Mononuclear cell (primary cell): Measurements from ENCODE around the gene ELOVL3. TPM values are rescaled to one million over a fixed set of nuclear protein-coding genes. Genes with fewer than 3 reads are reported as not detected.
"Not testable (repeated sequence)": the region's sequence is repeated elsewhere in the genome, so short reads cannot be mapped to it uniquely, and the experiment has no call there.

Experiments used
- H3K27me3 ChIP-seq: 2 replicates; pipeline ENCODE4 v1.6.0; 2011; ENCODE audit warnings: low read length, control low read depth; ENCODE audit not compliant: insufficient read depth
- H3K4me1 ChIP-seq: 2 replicates; pipeline ENCODE4 v1.5.1; 2011; ENCODE audit warnings: mild to moderate bottlenecking, low read length, control low read depth; ENCODE audit not compliant: insufficient read depth
- H3K4me3 ChIP-seq: 2 replicates; pipeline ENCODE4 v1.5.1; 2011; ENCODE audit warnings: mild to moderate bottlenecking, low read length, moderate library complexity
- H3K9me3 ChIP-seq: 2 replicates; pipeline ENCODE4 v1.5.1; 2011; ENCODE audit warnings: low read depth, mild to moderate bottlenecking, control low read depth, low read length
- total RNA-seq: library from RNA; depleted of rRNA; stranded (reverse); fragments of >200 nt; gene quantifications from one replicate; pipeline ENCODE4 v1.2.3, GENCODE V29; 2012

Gene ELOVL3
- total RNA-seq, 1 donor: not detected

GRCh38 chr10:102211615-102212299 lies 14.3 kb upstream of the ELOVL3 start:
- Histone ChIP-seq H3K4me1 (no peaks in the 10 kb centered on the region), H3K4me3 (no peak overlapping the region), H3K27me3 (no peaks in the 10 kb centered on the region), H3K9me3 (no peaks in the 10 kb centered on the region)

- H3K27me3 ChIP-seq, H3K4me1 ChIP-seq, H3K9me3 ChIP-seq, H3K4me3 ChIP-seq: not testable (repeated sequence)
Observed at GRCh38 chr10:102213599-102213998, 12.5 kb upstream of the ELOVL3 start.

- Histone ChIP-seq H3K4me1 (no peaks in the 10 kb centered on the region), H3K9me3 (no peaks in the 10 kb centered on the region), H3K27me3 (peaks cover 7% of the 10 kb centered on the region), H3K4me3 (no peak overlapping the region)
Observed at GRCh38 chr10:102219370-102219769, 6.7 kb upstream of the ELOVL3 start.

GRCh38 chr10:102220612-102221011 lies 5.5 kb upstream of the ELOVL3 start:
- H3K4me1 ChIP-seq: peaks cover 2% of the 10 kb centered on the region
- H3K27me3 ChIP-seq: peaks cover 7% of the 10 kb centered on the region
- H3K9me3 ChIP-seq: no peaks in the 10 kb centered on the region
- H3K4me3 ChIP-seq: no peak overlapping the region

GRCh38 chr10:102222797-102223196 lies 3.3 kb upstream of the ELOVL3 start:
- Histone ChIP-seq H3K9me3 (no peaks in the 10 kb centered on the region), H3K4me1 (peaks cover 23% of the 10 kb centered on the region), H3K27me3 (peaks cover 12% of the 10 kb centered on the region), H3K4me3 (no peak overlapping the region)

- H3K27me3 ChIP-seq: peaks cover 32% of the 10 kb centered on the region
- peak overlapping the region; percentile 12 for H3K4me3 ChIP-seq
- H3K9me3 ChIP-seq: no peaks in the 10 kb centered on the region
- peaks cover 45% of the 10 kb centered on the region for H3K4me1 ChIP-seq
Observed at GRCh38 chr10:102226542-102226870, 407 bp downstream of the ELOVL3 start.

GRCh38 chr10:102227050-102227449 lies 951 bp downstream of the ELOVL3 start:
- peaks cover 37% of the 10 kb centered on the region for H3K27me3 ChIP-seq

GRCh38 chr10:102229810-102230263 lies 3.7 kb downstream of the ELOVL3 start:
- no peaks in the 10 kb centered on the region for H3K9me3 ChIP-seq
- peaks cover 39% of the 10 kb centered on the region for H3K27me3 ChIP-seq
- peaks cover 49% of the 10 kb centered on the region for H3K4me1 ChIP-seq
- peak overlapping the region; percentile 31 for H3K4me3 ChIP-seq

More at GRCh38 chr10:102227050-102227449, 951 bp downstream of the ELOVL3 start:
- no peak overlapping the region for H3K4me3 ChIP-seq
- no peaks in the 10 kb centered on the region for H3K9me3 ChIP-seq
- peaks cover 49% of the 10 kb centered on the region for H3K4me1 ChIP-seq

GRCh38 chr10:102230264-102230860 lies 4.3 kb downstream of the ELOVL3 start:
- Histone ChIP-seq H3K9me3 (no peaks in the 10 kb centered on the region), H3K27me3 (peaks cover 40% of the 10 kb centered on the region), H3K4me3 (peak overlapping the region; percentile 31), H3K4me1 (peaks cover 49% of the 10 kb centered on the region)

- Histone ChIP-seq H3K4me3 (peak overlapping the region; percentile 31), H3K9me3 (no peaks in the 10 kb centered on the region), H3K4me1 (peaks cover 44% of the 10 kb centered on the region), H3K27me3 (peaks cover 45% of the 10 kb centered on the region)
Observed at GRCh38 chr10:102230861-102231356, 4.8 kb downstream of the ELOVL3 start.

GRCh38 chr10:102231357-102232318 lies 5.5 kb downstream of the ELOVL3 start:
- Histone ChIP-seq H3K4me3 (peak overlapping the region; percentile 31), H3K4me1 (peaks cover 37% of the 10 kb centered on the region), H3K27me3 (peaks cover 45% of the 10 kb centered on the region), H3K9me3 (no peaks in the 10 kb centered on the region)

- H3K4me3 ChIP-seq: no peak overlapping the region
- H3K27me3 ChIP-seq: peaks cover 42% of the 10 kb centered on the region
- H3K4me1 ChIP-seq: peaks cover 22% of the 10 kb centered on the region
- H3K9me3 ChIP-seq: no peaks in the 10 kb centered on the region
Observed at GRCh38 chr10:102233997-102234396, 7.9 kb downstream of the ELOVL3 start.

- no peak overlapping the region for H3K4me3 ChIP-seq
- no peaks in the 10 kb centered on the region for H3K9me3 ChIP-seq
- peaks cover 19% of the 10 kb centered on the region for H3K4me1 ChIP-seq
- H3K27me3 ChIP-seq: peaks cover 49% of the 10 kb centered on the region
Observed at GRCh38 chr10:102234888-102235597, 8.9 kb downstream of the ELOVL3 start.

GRCh38 chr10:102235598-102235920 lies 9.5 kb downstream of the ELOVL3 start:
- Histone ChIP-seq H3K4me1 (peaks cover 14% of the 10 kb centered on the region), H3K27me3 (peaks cover 50% of the 10 kb centered on the region)

More at GRCh38 chr10:102235598-102235920, 9.5 kb downstream of the ELOVL3 start:
- H3K4me3 ChIP-seq: no peak overlapping the region
- H3K9me3 ChIP-seq: no peaks in the 10 kb centered on the region
